H54 (cell line): ENCODE data around the gene STARD7.
A peak's percentile ranks its signal among the peaks of the same experiment; 100 is the strongest.

Experiments used
- DNase-seq: peaks from one replicate; pipeline ENCODE4 v3.0.0; 2011; ENCODE audit warnings: low spot score, mixed read lengths; ENCODE audit not compliant: insufficient read length
- FAIRE-seq: peaks from 3 replicates; lab custom pipeline; 2011; peaks lifted over from hg19 to GRCh38; lab: Jason Lieb, UNC
- POLR2A ChIP-seq: IDR thresholded peaks from 2 replicates; pipeline ENCODE4 v1.6.1; 2011; ENCODE audit warnings: low read depth, mild to moderate bottlenecking, low read length

The STARD7 gene

GRCh38 chr2:96214554-96214953, 5.9 kb upstream of the STARD7 start:
- no peak for DNase-seq
- TF ChIP-seq POLR2A: no peak
- no peak for FAIRE-seq

GRCh38 chr2:96213379-96213778, 4.8 kb upstream of the STARD7 start:
- DNase-seq: no peak
- TF ChIP-seq POLR2A: no peak
- no peak for FAIRE-seq

- DNase-seq (no peak), FAIRE-seq (no peak)
These were observed 3.7 kb upstream of the STARD7 start for GRCh38 chr2:96212339-96212738.

GRCh38 chr2:96209729-96210085, 1.1 kb upstream of the STARD7 start:
- TF ChIP-seq POLR2A: no peak
- DNase-seq: no peak
- no peak for FAIRE-seq

More at GRCh38 chr2:96212339-96212738, 3.7 kb upstream of the STARD7 start:
- no peak for TF ChIP-seq POLR2A

GRCh38 chr2:96209011-96209728, 543 bp upstream of the STARD7 start:
- no peak for FAIRE-seq
- peak; percentile 16; the same call in 1 of the 2 replicates for TF ChIP-seq POLR2A
- DNase-seq: no peak

GRCh38 chr2:96207774-96208142, 869 bp downstream of the STARD7 start:
- FAIRE-seq (no peak), DNase-seq (no peak)
- TF ChIP-seq POLR2A: no peak

GRCh38 chr2:96207073-96207773, 1.4 kb downstream of the STARD7 start:
- FAIRE-seq: no peak
- no peak for TF ChIP-seq POLR2A

GRCh38 chr2:96205888-96206287, 2.7 kb downstream of the STARD7 start:
- FAIRE-seq (peak; percentile 71), DNase-seq (no peak)
- no peak for TF ChIP-seq POLR2A

More at GRCh38 chr2:96207073-96207773, 1.4 kb downstream of the STARD7 start:
- no peak for DNase-seq

- TF ChIP-seq POLR2A: no peak
- no peak for FAIRE-seq
These were observed 3.6 kb downstream of the STARD7 start for GRCh38 chr2:96204836-96205624.

GRCh38 chr2:96203130-96204028, 5.2 kb downstream of the STARD7 start:
- FAIRE-seq: no peak

More at GRCh38 chr2:96204836-96205624, 3.6 kb downstream of the STARD7 start:
- no peak for DNase-seq

GRCh38 chr2:96202152-96202854, 6.3 kb downstream of the STARD7 start:
- FAIRE-seq (no peak), DNase-seq (no peak)
- no peak for TF ChIP-seq POLR2A

More at GRCh38 chr2:96203130-96204028, 5.2 kb downstream of the STARD7 start:
- TF ChIP-seq POLR2A: no peak
- DNase-seq: no peak

- FAIRE-seq (no peak), DNase-seq (no peak)
These were observed 7.3 kb downstream of the STARD7 start for GRCh38 chr2:96201338-96201737.

More at GRCh38 chr2:96201338-96201737, 7.3 kb downstream of the STARD7 start:
- no peak for TF ChIP-seq POLR2A
